NCI-H526 treated with DMSO at 0.1 percent for 48 hours (cell line): ENCODE results near the gene RNF114.
"Not testable (repeated sequence)": the region's sequence is repeated elsewhere in the genome, so short reads cannot be mapped to it uniquely, and the experiment has no call there.

Experiments used
- DNase-seq: peaks from one replicate; lab custom pipeline; 2025; lab: John Stamatoyannopoulos, UW

Gene RNF114

GRCh38 chr20:49987015-49987867 lies 51.0 kb downstream of the RNF114 start:
- no peak for DNase-seq

GRCh38 chr20:49987868-49988690 lies 51.9 kb downstream of the RNF114 start:
- DNase-seq: no peak

GRCh38 chr20:49989234-49990065 lies 53.3 kb downstream of the RNF114 start:
- no peak for DNase-seq

GRCh38 chr20:49990271-49990720 lies 54.1 kb downstream of the RNF114 start:
- no peak for DNase-seq

DNA sequence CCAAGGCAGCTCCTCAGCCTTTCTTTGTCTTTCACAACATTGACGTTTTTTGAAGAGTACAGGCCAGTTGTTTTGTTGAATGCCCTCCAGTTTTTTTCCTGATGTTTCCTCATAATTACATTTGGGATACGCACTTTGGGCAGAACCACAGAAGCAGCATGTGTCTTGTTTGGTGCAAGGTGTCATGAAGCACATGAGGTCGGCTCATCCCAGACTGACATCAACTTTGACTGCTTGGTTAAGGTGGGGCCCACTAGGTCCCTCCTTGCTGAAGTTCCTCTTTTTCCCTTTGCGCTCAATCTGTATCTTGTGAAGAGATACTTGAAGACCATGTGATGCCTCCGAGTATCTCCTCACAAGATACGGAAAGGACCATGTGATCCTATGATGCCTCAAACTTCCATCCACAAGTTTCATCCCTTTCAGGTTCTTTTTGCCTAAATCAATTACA lies 57.1 kb downstream of the RNF114 start:
- DNase-seq: no peak

DNA sequence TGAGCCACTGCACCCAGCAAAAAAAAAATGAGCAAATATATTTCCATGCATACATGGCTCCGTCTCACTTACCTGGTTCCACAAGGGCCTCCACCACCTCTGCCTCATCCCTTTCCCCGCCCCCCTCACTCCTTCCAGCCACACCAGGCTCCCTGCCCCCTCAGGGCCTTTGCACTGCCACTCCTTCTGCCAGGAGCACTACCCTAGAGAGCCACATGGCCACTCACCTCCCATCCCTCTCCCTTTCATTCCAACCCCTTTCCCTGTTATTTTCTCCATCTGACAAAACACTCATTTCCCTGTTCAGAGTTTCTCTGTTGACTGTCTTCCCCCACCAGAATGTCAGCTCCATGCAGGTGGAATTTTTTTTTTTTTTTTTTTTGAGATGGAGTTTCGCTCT lies 59.4 kb downstream of the RNF114 start:
- DNase-seq: no peak

GRCh38 chr20:49998478-49999188 lies 62.4 kb downstream of the RNF114 start:
- DNase-seq: not testable (repeated sequence)

DNA sequence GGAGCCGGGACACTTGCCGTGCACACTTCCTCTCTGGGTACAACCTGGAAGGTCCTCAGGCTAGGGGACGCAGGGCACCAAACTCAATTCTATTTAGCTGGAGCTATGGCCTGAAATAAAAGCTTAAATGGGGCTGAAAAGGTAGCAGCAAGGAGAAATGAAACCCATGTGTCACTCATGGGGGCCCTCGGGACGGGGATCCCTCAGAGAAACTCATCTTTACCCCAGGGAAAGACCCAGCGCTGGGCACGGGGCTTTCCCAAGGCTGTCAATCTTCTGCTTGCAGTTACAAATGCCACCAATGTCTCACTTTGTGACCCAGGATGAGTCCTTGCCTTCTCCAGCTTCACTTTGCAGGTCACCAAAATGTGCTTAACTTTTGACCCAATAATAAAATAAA lies 63.1 kb downstream of the RNF114 start:
- DNase-seq: no peak

- DNase-seq: not testable (repeated sequence)
Observed at GRCh38 chr20:50000548-50001222, 64.5 kb downstream of the RNF114 start.

DNA sequence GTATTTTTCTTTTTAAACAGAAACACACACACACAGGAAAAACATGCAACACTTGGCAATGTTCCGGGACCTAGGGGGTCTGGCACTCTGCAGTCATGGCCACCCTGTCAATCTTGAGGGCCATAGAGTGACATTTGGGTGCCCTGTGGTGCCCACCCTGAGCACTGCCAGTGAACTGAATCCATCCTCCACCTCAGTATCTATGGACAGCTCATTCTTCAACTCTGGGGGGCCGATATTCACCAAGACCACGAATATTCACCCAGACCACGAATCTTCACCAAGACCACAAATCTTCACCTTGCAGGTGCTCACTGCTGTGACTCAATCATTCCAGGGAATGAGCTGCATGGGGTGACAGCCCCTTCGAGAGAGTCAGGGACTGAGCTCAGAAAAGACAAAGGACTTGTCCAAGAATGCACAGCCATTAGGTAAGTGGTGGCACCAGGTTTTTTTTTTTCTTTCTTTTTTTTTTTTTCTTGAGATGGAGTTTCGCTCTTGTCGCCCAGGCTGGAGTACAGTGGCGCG lies 65.7 kb downstream of the RNF114 start:
- DNase-seq: no peak

DNA sequence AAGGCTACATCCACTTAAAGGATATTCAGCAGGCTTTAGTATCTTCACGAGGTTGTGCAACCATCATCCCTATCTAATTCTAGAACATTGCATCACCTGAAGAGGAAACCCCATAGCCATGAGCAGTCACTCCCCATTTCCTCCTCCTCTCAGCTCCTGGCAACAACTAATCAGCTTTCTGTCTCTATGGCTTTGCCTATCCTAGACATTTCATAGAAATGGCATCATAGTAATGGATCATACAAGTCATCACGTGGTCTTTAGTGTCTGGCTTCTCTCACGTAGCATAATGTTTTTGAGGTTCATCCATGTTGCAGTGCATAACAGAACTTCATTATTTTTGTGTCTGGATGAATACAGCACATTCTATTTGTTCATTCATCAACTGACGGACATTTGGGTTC lies 67.1 kb downstream of the RNF114 start:
- DNase-seq: no peak
